DND-41 (cell line): ENCODE data around the gene MT1HL1.

Experiments used
- EZH2 ChIP-seq: IDR thresholded peaks from 3 replicates; pipeline ENCODE4 v1.6.1; 2012; ENCODE audit warnings: borderline replicate concordance, low read depth, mild to moderate bottlenecking, moderate library complexity, low read length, inconsistent platforms; ENCODE audit not compliant: severe bottlenecking
- TF ChIP-seq, protein P1 (sequence below): IDR thresholded peaks from 2 replicates; pipeline ENCODE4 v1.5.1; 2012; ENCODE audit warnings: borderline replicate concordance, low read length, moderate library complexity, mild to moderate bottlenecking; ENCODE audit not compliant: poor library complexity, severe bottlenecking; ENCODE audit errors: extremely low read depth

GRCh38 chr1:237025358-237026074 lies 21.3 kb upstream of the MT1HL1 start:
- TF ChIP-seq EZH2: no peak
- TF ChIP-seq, protein P1, sequence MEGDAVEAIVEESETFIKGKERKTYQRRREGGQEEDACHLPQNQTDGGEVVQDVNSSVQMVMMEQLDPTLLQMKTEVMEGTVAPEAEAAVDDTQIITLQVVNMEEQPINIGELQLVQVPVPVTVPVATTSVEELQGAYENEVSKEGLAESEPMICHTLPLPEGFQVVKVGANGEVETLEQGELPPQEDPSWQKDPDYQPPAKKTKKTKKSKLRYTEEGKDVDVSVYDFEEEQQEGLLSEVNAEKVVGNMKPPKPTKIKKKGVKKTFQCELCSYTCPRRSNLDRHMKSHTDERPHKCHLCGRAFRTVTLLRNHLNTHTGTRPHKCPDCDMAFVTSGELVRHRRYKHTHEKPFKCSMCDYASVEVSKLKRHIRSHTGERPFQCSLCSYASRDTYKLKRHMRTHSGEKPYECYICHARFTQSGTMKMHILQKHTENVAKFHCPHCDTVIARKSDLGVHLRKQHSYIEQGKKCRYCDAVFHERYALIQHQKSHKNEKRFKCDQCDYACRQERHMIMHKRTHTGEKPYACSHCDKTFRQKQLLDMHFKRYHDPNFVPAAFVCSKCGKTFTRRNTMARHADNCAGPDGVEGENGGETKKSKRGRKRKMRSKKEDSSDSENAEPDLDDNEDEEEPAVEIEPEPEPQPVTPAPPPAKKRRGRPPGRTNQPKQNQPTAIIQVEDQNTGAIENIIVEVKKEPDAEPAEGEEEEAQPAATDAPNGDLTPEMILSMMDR: no peak
